ENCODE results near the gene AREL1. TPM values are rescaled to one million over a fixed set of nuclear protein-coding genes. Genes with fewer than 3 reads are reported as not detected.

AREL1 gene
- polyA plus RNA-seq, 1 experiment: 55.3 TPM

GRCh38 chr14:74636424-74637177 lies 76.3 kb downstream of the AREL1 start:
- Histone ChIP-seq H3K27ac (ENCODE audit: low read depth, low read length) (no peak overlapping the region), H3K9me3 (ENCODE audit: control insufficient read depth, insufficient read depth, low read length) (no peaks in the 10 kb centered on the region), H3K27me3 (ENCODE audit: control insufficient read depth, insufficient read depth, low read length) (no peaks in the 10 kb centered on the region), H3K4me3 (ENCODE audit: low read depth, low read length) (no peak overlapping the region)
- ChIA-PET CTCF (interaction anchor here (1.3 kb wide), 1 partner anchor 24 kb away, joined by 5 read pairs; no protein-coding TSS in a partner anchor), POLR2A (interaction anchor here (1.0 kb wide), 1 partner anchor 18 kb away, joined by 3 read pairs; no protein-coding TSS in a partner anchor)
- no peak for DNase-seq (ENCODE audit: low read depth, low spot score)
- no peak for TF ChIP-seq CTCF (IDR thresholded peaks at IDR 0.05; ENCODE audit: low read depth, low read length)

- ChIA-PET POLR2A (interaction anchor here (0.6 kb wide), 1 partner anchor 64 kb away, joined by 3 read pairs; no protein-coding TSS in a partner anchor), CTCF (interaction anchor here (1.3 kb wide), 1 partner anchor 23 kb away, joined by 5 read pairs; no protein-coding TSS in a partner anchor)
Observed at GRCh38 chr14:74635847-74636246, 77.0 kb downstream of the AREL1 start.

GRCh38 chr14:74634964-74635363 lies 77.9 kb downstream of the AREL1 start:
- Histone ChIP-seq H3K4me3 (ENCODE audit: low read depth, low read length) (no peak overlapping the region), H3K9me3 (ENCODE audit: control insufficient read depth, insufficient read depth, low read length) (no peaks in the 10 kb centered on the region), H3K27ac (ENCODE audit: low read depth, low read length) (no peak overlapping the region), H3K27me3 (ENCODE audit: control insufficient read depth, insufficient read depth, low read length) (no peaks in the 10 kb centered on the region)
- CTCF ChIA-PET: interaction anchor here (1.3 kb wide), 1 partner anchor 23 kb away, joined by 5 read pairs; the partner anchor contains the start of gene LTBP2
- no peak for DNase-seq (ENCODE audit: low read depth, low spot score)
- POLR2A ChIA-PET: interaction anchor here (0.6 to 1.5 kb wide), 2 partner anchors 15 to 63 kb away, joined by 3 to 4 read pairs; no protein-coding TSS in a partner anchor
- TF ChIP-seq CTCF (IDR thresholded peaks at IDR 0.05; ENCODE audit: low read depth, low read length): no peak

More at GRCh38 chr14:74635847-74636246, 77.0 kb downstream of the AREL1 start:
- Histone ChIP-seq H3K9me3 (ENCODE audit: control insufficient read depth, insufficient read depth, low read length) (no peaks in the 10 kb centered on the region), H3K4me3 (ENCODE audit: low read depth, low read length) (no peak overlapping the region), H3K27me3 (ENCODE audit: control insufficient read depth, insufficient read depth, low read length) (no peaks in the 10 kb centered on the region), H3K27ac (ENCODE audit: low read depth, low read length) (no peak overlapping the region)
- DNase-seq (ENCODE audit: low read depth, low spot score): no peak
- TF ChIP-seq CTCF (IDR thresholded peaks at IDR 0.05; ENCODE audit: low read depth, low read length): no peak

GRCh38 chr14:74634481-74634880 lies 78.4 kb downstream of the AREL1 start:
- CTCF ChIA-PET: interaction anchor here (1.3 kb wide), 1 partner anchor 23 kb away, joined by 5 read pairs; the partner anchor contains the start of gene LTBP2
- H3K27ac ChIP-seq (ENCODE audit: low read depth, low read length): no peak overlapping the region

More at GRCh38 chr14:74634481-74634880, 78.4 kb downstream of the AREL1 start:
- no peaks in the 10 kb centered on the region for H3K9me3 ChIP-seq (ENCODE audit: control insufficient read depth, insufficient read depth, low read length)
- POLR2A ChIA-PET: interaction anchor here (1.5 kb wide), 1 partner anchor 14 kb away, joined by 4 read pairs; no protein-coding TSS in a partner anchor
- no peak for DNase-seq (ENCODE audit: low read depth, low spot score)
- H3K4me3 ChIP-seq (ENCODE audit: low read depth, low read length): no peak overlapping the region
- no peak for TF ChIP-seq CTCF (IDR thresholded peaks at IDR 0.05; ENCODE audit: low read depth, low read length)
- H3K27me3 ChIP-seq (ENCODE audit: control insufficient read depth, insufficient read depth, low read length): no peaks in the 10 kb centered on the region
